Mucosa of rectum (tissue), 2 donors: ENCODE measurements around the gene XRCC4.

Source experiments
- H3K27ac ChIP-seq, 2 donors: one replicate each; pipeline ENCODE4 v1.7.0; 2013; ENCODE audit warnings: inconsistent platforms in 2 of 2, low read depth in 2 of 2, low read length in 2 of 2
- H3K27me3 ChIP-seq, 2 donors: one replicate each; pipeline ENCODE4 v1.7.0; 2013; ENCODE audit warnings: low read length in 2 of 2; ENCODE audit not compliant: control insufficient read depth in 2 of 2, insufficient read depth in 2 of 2
- H3K36me3 ChIP-seq, 2 donors: one replicate each; pipeline ENCODE4 v1.7.0; 2013; ENCODE audit warnings: low read length in 2 of 2; ENCODE audit not compliant: control insufficient read depth in 2 of 2, insufficient read depth in 2 of 2
- H3K4me1 ChIP-seq, 2 donors: one replicate each; pipeline ENCODE4 v1.7.0; 2013; ENCODE audit warnings: low read length in 2 of 2, mild to moderate bottlenecking in 1 of 2; ENCODE audit not compliant: control insufficient read depth in 2 of 2, insufficient read depth in 2 of 2
- H3K4me3 ChIP-seq, 2 donors: one replicate each; pipeline ENCODE4 v1.7.0; 2013; ENCODE audit warnings: low read length in 2 of 2
- H3K9ac ChIP-seq, 2 donors: one replicate each; pipeline ENCODE4 v1.7.0; 2013; ENCODE audit warnings: low read length in 2 of 2, low read depth in 1 of 2, mild to moderate bottlenecking in 1 of 2
- H3K9me3 ChIP-seq, 2 donors: one replicate each; pipeline ENCODE4 v1.7.0; 2013; ENCODE audit warnings: low read length in 2 of 2; ENCODE audit not compliant: control insufficient read depth in 2 of 2
- donor health status: healthy.
- donor health status: Normal muscosa, but diverticular disease.

XRCC4 gene

GRCh38 chr5:83400701-83401100 is 323.4 kb downstream of the XRCC4 start:
- no peak overlapping the region for H3K9ac ChIP-seq
- H3K27ac ChIP-seq = no peak overlapping the region
- H3K4me3 ChIP-seq = no peak overlapping the region
- no peaks in the 10 kb centered on the region for H3K36me3 ChIP-seq
- H3K9me3 ChIP-seq = no peaks in the 10 kb centered on the region
- no peaks in the 10 kb centered on the region for H3K27me3 ChIP-seq
- no peaks in the 10 kb centered on the region for H3K4me1 ChIP-seq

DNA sequence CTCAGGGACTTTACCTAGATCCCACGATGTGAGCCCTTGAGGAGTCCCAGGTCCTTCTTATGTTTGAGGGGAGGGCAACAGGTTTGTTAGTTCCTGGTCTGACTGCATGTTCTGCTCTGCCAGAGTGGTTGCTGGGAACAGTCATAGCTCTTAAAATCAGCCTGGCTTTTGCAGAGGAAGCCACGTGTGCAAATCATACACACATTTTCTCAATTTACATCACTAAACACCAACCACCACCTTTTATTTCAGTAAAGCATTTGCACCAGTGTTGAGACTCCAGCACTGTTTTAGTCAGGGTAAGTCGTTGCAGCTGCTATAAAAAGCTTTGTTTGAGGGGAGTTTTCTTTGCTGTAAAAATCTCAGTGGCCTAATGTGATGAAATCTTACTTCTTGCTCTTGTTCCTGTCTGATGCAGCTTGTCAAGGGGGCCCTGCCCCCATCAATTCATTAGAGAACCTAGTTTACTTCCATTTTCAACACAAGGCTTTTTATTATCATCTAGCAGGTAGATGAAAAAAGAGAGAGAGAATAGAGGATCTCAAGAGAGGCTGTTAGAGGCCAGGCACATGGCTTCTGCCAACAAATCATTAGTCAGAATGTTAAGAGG is 323.9 kb downstream of the XRCC4 start:
- H3K36me3 ChIP-seq = no peaks in the 10 kb centered on the region
- no peaks in the 10 kb centered on the region for H3K9me3 ChIP-seq
- H3K4me3 ChIP-seq = no peak overlapping the region
- H3K27ac ChIP-seq = no peak overlapping the region
- H3K9ac ChIP-seq = no peak overlapping the region
- no peaks in the 10 kb centered on the region for H3K4me1 ChIP-seq
- no peaks in the 10 kb centered on the region for H3K27me3 ChIP-seq

GRCh38 chr5:83401775-83402174 is 324.4 kb downstream of the XRCC4 start:
- Histone ChIP-seq H3K9me3 (no peaks in the 10 kb centered on the region), H3K4me3 (no peak overlapping the region), H3K4me1 (no peaks in the 10 kb centered on the region), H3K36me3 (no peaks in the 10 kb centered on the region), H3K9ac (no peak overlapping the region), H3K27ac (no peak overlapping the region), H3K27me3 (no peaks in the 10 kb centered on the region)
